Jurkat, Clone E6-1 (cell line): ENCODE results near the gene TRAF3.

Experiments used
- DNase-seq: peaks from one replicate; pipeline ENCODE4 v3.0.0-alpha.2; 2011; ENCODE audit warnings: low read depth, low spot score
- H3K4me3 ChIP-seq: 2 replicates; pipeline ENCODE4 v1.5.1; 2011; ENCODE audit warnings: mild to moderate bottlenecking, low read length, control low read depth, moderate library complexity

TRAF3 gene

GRCh38 chr14:102772781-102773570 lies 4.3 kb upstream of the TRAF3 start:
- H3K4me3 ChIP-seq = no peak overlapping the region
- DNase-seq = peak; percentile 27

- H3K4me3 ChIP-seq = peak overlapping the region; percentile 40
- peak; percentile 70 for DNase-seq
Observed at GRCh38 chr14:102774391-102775153, 2.7 kb upstream of the TRAF3 start.

- DNase-seq = no peak
- no peak overlapping the region for H3K4me3 ChIP-seq
Observed at GRCh38 chr14:102775855-102776760, 1.1 kb upstream of the TRAF3 start.

- no peak for DNase-seq
- H3K4me3 ChIP-seq = peak overlapping the region; percentile 68
Observed at GRCh38 chr14:102777711-102778337, 575 bp downstream of the TRAF3 start.

GRCh38 chr14:102778338-102779083 lies 1.3 kb downstream of the TRAF3 start:
- no peak for DNase-seq
- H3K4me3 ChIP-seq = peak overlapping the region; percentile 68

- no peak for DNase-seq
Observed at GRCh38 chr14:102779084-102779462, 1.8 kb downstream of the TRAF3 start.

GRCh38 chr14:102779574-102780315 lies 2.5 kb downstream of the TRAF3 start:
- no peak overlapping the region for H3K4me3 ChIP-seq
- DNase-seq = no peak

More at GRCh38 chr14:102779084-102779462, 1.8 kb downstream of the TRAF3 start:
- H3K4me3 ChIP-seq = peak overlapping the region; percentile 68

- H3K4me3 ChIP-seq = no peak overlapping the region
- no peak for DNase-seq
Observed at GRCh38 chr14:102781063-102781462, 3.8 kb downstream of the TRAF3 start.

- no peak for DNase-seq
- no peak overlapping the region for H3K4me3 ChIP-seq
Observed at GRCh38 chr14:102782974-102783373, 5.7 kb downstream of the TRAF3 start.

- DNase-seq = no peak
- no peak overlapping the region for H3K4me3 ChIP-seq
Observed at GRCh38 chr14:102784892-102785594, 7.8 kb downstream of the TRAF3 start.

- no peak for DNase-seq
Observed at GRCh38 chr14:102785595-102785963, 8.3 kb downstream of the TRAF3 start.

GRCh38 chr14:102786768-102787167 lies 9.5 kb downstream of the TRAF3 start:
- no peak for DNase-seq
- no peak overlapping the region for H3K4me3 ChIP-seq

More at GRCh38 chr14:102785595-102785963, 8.3 kb downstream of the TRAF3 start:
- H3K4me3 ChIP-seq = no peak overlapping the region

GRCh38 chr14:102789349-102789748 lies 12.1 kb downstream of the TRAF3 start:
- DNase-seq = no peak
- no peak overlapping the region for H3K4me3 ChIP-seq

- DNase-seq = no peak
- no peak overlapping the region for H3K4me3 ChIP-seq
Observed at GRCh38 chr14:102793531-102794328, 16.5 kb downstream of the TRAF3 start.

- DNase-seq = peak; percentile 33
- no peak overlapping the region for H3K4me3 ChIP-seq
Observed at GRCh38 chr14:102795060-102795925, 18.0 kb downstream of the TRAF3 start.
